GM20000 (cell line): ENCODE measurements around the gene GNPTAB.

Source experiments
- DNase-seq: peaks from one replicate; pipeline ENCODE4 v3.0.0; 2012; ENCODE audit warnings: low spot score
- CTCF ChIP-seq: IDR thresholded peaks from 2 replicates; pipeline ENCODE4 v1.5.1; 2012; ENCODE audit warnings: mild to moderate bottlenecking, control low read depth; ENCODE audit errors: extremely low read depth, missing control alignments

GNPTAB gene

GRCh38 chr12:101830367-101831325 lies at the start of gene GNPTAB:
GNPTAB (minus strand) TSS chr12:101830959; CDS start chr12:101830675, 284 bp downstream.
- TF ChIP-seq CTCF, result peak; percentile 82
- peak; percentile 96 for DNase-seq

DNA sequence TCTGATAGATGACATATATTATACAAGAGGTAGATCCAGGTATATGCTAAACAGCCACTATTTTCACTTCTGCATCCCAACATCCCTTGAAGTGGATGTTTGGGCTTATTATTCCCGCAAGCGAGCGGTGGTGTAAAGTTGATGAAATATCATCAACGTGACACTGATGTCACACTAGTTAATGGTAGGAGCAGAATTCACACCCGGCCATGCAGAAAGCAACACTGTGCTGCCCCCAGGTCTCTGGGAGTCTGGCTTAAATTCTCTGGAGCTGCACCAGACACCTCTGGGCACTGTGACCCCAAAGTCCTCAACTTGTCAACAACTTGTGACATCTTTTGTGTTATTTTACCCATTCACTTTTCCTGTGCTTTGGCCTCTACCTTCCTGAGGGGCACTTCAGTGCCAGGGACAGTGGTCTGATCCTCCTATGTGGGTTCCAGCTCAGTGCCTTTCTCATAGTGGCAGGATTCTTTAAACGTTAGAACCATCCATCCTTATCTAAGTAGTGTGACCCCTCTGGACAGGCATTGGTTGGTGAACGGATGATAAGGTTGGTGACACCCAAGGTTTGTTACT lies 47.6 kb upstream of the GNPTAB start:
- TF ChIP-seq CTCF, result no peak
- DNase-seq, result peak; percentile 32

- no peak for TF ChIP-seq CTCF
- peak; percentile 46 for DNase-seq
These were observed 47.1 kb upstream of the GNPTAB start for GRCh38 chr12:101877806-101878242.

- DNase-seq, result peak; percentile 93
- peak; percentile 22 for TF ChIP-seq CTCF
These were observed 46.4 kb upstream of the GNPTAB start, which contains the start of gene DRAM1 for GRCh38 chr12:101876861-101877805. DRAM1 (plus strand) TSS chr12:101877580; CDS start chr12:101877790, 210 bp downstream.

GRCh38 chr12:101876322-101876860 lies 45.6 kb upstream of the GNPTAB start:
- TF ChIP-seq CTCF, result no peak
- DNase-seq, result no peak

- TF ChIP-seq CTCF, result no peak
- DNase-seq, result no peak
These were observed 44.4 kb upstream of the GNPTAB start for GRCh38 chr12:101875162-101875561.
